Sigmoid colon (tissue), 7 donors: ENCODE results near the gene TTI1. TPM values are rescaled to one million over a fixed set of nuclear protein-coding genes. Genes with fewer than 3 reads are reported as not detected.

ENCODE experiments used
- DNase-seq: peaks from one replicate; pipeline ENCODE4 v3.0.0-alpha.2; 2019
- H3K27ac ChIP-seq, 4 donors: fragments of 200-600 bp; sonication (generic); one replicate each; pipeline ENCODE4 v1.5.1; 2016 to 2019; ENCODE audit warnings: mild to moderate bottlenecking in 1 of 4
- H3K27me3 ChIP-seq, 3 donors: fragments of 200-600 bp; sonication (generic); one replicate each; pipeline ENCODE4 v1.5.1; 2019; ENCODE audit warnings: mild to moderate bottlenecking in 1 of 3
- H3K36me3 ChIP-seq, 4 donors: fragments of 200-600 bp; sonication (generic); one replicate each; pipeline ENCODE4 v1.5.1; 2016 to 2019
- H3K4me1 ChIP-seq, 4 donors: fragments of 200-600 bp; sonication (generic); one replicate each; pipeline ENCODE4 v1.5.1; 2017 to 2019
- H3K4me3 ChIP-seq, 4 donors: fragments of 200-600 bp; sonication (generic); one replicate each; pipeline ENCODE4 v1.5.1; 2017 to 2019; ENCODE audit warnings: mild to moderate bottlenecking in 2 of 4, moderate library complexity in 1 of 4
- H3K9me3 ChIP-seq, 4 donors: fragments of 200-600 bp in 3 of 4; sonication (generic) in 3 of 4; one replicate each; pipeline versions ENCODE4 v1.5.1 to v1.6.1; 2013 to 2019
- EP300 ChIP-seq, 4 donors: sonication (generic); formaldehyde crosslinking; IDR thresholded peaks; one replicate each; pipeline ENCODE4 v1.6.1; 2017; ENCODE audit warnings: antibody characterized with exemption in 4 of 4
- POLR2A ChIP-seq, 2 donors: fragments of 450-650 bp; IDR thresholded peaks; one replicate each; pipeline ENCODE4 v1.6.1; 2016; ENCODE audit warnings: antibody characterized with exemption in 2 of 2, mild to moderate bottlenecking in 2 of 2, moderate library complexity in 2 of 2
- POLR2AphosphoS5 ChIP-seq, 4 donors: sonication (generic); formaldehyde crosslinking; IDR thresholded peaks; one replicate each; pipeline ENCODE4 v1.6.1; 2017; ENCODE audit warnings: antibody characterized with exemption in 4 of 4
- WGBS, 2 donors: extraction: QIAGEN DNeasy Blood & Tissue Kit; methylation state at CpG; one replicate each; pipeline ENCODE4 v1.1.7; 2013; 5-methylcytosine and 5-hydroxymethylcytosine counted together
- intact Hi-C: fragments of 100-400 bp; cut with DNase I; formaldehyde crosslinking; loops from one replicate; pipeline ENCODE4 v1.15.1; 2023
- polyA plus RNA-seq, 3 donors: library from polyadenylated mRNA; stranded (reverse); fragments of 200-250 nt; gene quantifications; one replicate each; pipeline ENCODE4 v1.2.3, GENCODE V29; 2013
- total RNA-seq, 4 donors: library from RNA; depleted of rRNA; stranded (reverse); fragments of >200 nt; gene quantifications; one replicate each; pipeline ENCODE4 v1.1.0, GENCODE V29; 2016
- TF ChIP-seq, protein P1 (sequence below), 4 experiments: fragments of 450-650 bp in 3 of 4; fragments of 200-600 bp in 1 of 4; IDR thresholded peaks; one replicate each; pipeline ENCODE4 v1.5.1; 2016 to 2019; ENCODE audit warnings: antibody characterized with exemption in 4 of 4, mild to moderate bottlenecking in 3 of 4, moderate library complexity in 2 of 4
- donor health status: healthy with polysubstance abuse.
- donor health status: Bipolar disorder and iron deficiency.
- donor health status: healthy.

TTI1 gene
- total and polyA plus RNA-seq, 7 donors: 2.4 to 11.7 (median 10.5) TPM

DNA sequence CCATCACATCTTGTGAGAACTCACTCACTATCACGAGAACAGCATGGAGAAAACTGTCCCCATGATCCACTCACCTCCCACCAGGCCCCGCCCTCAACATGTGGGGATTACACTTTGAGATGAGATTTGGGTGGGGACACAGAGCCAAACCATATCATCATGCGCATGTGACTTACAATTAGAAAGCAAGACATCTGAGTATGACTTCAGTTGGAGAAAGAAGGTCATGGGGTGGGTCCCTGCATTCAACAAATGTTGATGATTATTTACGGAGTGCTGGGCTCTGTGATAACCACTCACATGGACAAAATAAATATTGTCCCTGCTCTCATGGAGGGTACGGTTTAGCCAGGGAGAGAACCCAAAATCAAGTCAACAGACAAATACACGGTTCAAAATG lies 92.4 kb downstream of the TTI1 start:
- H3K9me3 ChIP-seq: no peaks in the 10 kb centered on the region
- peaks cover 0 to 9% (median 0%) of the 10 kb centered on the region in 3 donors for H3K27me3 ChIP-seq
- TF ChIP-seq, protein P1, sequence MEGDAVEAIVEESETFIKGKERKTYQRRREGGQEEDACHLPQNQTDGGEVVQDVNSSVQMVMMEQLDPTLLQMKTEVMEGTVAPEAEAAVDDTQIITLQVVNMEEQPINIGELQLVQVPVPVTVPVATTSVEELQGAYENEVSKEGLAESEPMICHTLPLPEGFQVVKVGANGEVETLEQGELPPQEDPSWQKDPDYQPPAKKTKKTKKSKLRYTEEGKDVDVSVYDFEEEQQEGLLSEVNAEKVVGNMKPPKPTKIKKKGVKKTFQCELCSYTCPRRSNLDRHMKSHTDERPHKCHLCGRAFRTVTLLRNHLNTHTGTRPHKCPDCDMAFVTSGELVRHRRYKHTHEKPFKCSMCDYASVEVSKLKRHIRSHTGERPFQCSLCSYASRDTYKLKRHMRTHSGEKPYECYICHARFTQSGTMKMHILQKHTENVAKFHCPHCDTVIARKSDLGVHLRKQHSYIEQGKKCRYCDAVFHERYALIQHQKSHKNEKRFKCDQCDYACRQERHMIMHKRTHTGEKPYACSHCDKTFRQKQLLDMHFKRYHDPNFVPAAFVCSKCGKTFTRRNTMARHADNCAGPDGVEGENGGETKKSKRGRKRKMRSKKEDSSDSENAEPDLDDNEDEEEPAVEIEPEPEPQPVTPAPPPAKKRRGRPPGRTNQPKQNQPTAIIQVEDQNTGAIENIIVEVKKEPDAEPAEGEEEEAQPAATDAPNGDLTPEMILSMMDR (IDR thresholded peaks at IDR 0.05): no peak
- no peak for TF ChIP-seq POLR2AphosphoS5 (IDR thresholded peaks at IDR 0.05)
- TF ChIP-seq POLR2A (IDR thresholded peaks at IDR 0.05): no peak
- TF ChIP-seq EP300 (IDR thresholded peaks at IDR 0.05): no peak
- WGBS, 2 donors: 71 to 83% methylated on average over 6 of the region's 6 CpGs
- H3K27ac ChIP-seq: no peak overlapping the region
- DNase-seq: no peak
- H3K4me1 ChIP-seq: no peaks in the 10 kb centered on the region
- intact Hi-C loops: no loop called here
- H3K4me3 ChIP-seq: no peak overlapping the region
- no peaks in the 10 kb centered on the region for H3K36me3 ChIP-seq

DNA sequence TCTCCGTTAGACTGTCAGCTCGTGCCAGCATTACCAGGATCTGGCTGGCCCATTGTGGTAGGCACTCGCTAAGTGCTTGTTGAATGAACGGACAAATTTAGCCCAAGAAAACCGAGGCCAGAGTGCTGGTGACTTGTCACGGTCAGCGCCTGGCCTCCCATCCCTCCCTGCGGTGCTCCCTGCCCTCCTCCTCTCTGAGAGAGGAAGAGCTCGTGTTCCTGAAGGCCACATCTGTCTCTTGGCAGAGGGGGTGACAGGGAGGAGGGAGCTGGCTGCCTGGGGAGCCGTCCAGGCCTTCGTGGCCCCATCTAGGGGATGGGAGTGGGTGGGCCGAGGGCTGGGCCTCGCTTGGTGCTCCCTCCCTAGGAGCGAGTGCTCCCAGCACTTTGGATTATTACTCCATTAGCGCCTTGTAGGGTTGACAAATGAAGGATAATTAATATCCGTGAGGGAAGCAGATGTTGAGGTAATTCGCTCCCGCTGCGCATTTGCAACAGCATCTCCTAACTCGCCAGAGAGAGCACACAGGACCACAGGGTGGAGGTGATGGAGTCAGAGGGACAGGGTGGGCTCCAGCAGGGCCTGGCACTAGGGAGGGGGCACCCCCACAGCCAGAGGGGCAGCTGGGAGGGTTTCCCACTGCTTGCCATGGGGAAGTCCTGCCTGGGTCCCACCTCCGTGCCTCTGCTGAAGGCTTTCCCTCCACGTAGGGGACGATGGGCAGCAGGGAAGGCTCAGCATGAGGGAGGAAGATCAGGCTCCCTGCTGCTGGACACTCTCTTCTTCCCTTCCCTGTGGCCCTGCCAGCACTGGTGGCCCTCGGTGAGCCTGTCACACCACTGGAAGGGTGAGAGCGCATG lies 93.3 kb downstream of the TTI1 start:
- TF ChIP-seq POLR2A (IDR thresholded peaks at IDR 0.05) (no peak), POLR2AphosphoS5 (IDR thresholded peaks at IDR 0.05) (no peak), EP300 (IDR thresholded peaks at IDR 0.05) (no peak)
- TF ChIP-seq, protein P1 (IDR thresholded peaks at IDR 0.05): no peak
- Histone ChIP-seq H3K9me3 (no peaks in the 10 kb centered on the region), H3K4me3 (no peak overlapping the region), H3K27me3 (peaks cover 0 to 2% (median 0%) of the 10 kb centered on the region in 3 donors), H3K27ac (no peak overlapping the region), H3K36me3 (no peaks in the 10 kb centered on the region), H3K4me1 (no peaks in the 10 kb centered on the region)
- 85 to 89% methylated on average over 25 of the region's 25 CpGs for WGBS, 2 donors
- DNase-seq: no peak
- intact Hi-C loops: no loop called here

DNA sequence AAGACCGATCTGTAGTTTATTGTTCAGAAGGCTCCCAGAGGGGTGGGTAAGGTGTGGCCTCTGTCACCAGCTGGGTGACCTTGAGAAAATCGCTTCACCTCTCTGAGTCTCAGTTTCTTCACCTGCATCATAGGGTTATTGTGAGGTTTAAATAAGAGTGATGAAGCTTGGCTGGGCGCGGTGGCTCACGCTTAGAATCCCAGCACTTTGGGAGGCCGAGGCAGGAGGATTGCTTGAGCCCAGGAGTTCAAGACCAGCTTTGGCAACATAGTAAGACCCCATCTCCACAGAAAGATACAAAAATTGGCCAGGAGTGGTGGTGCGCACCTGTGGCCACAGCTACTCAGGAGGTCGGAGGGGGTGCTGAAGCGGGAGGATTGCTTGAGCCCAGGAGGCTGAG lies 94.3 kb downstream of the TTI1 start:
- Histone ChIP-seq H3K9me3 (no peaks in the 10 kb centered on the region), H3K27ac (no peak overlapping the region), H3K36me3 (no peaks in the 10 kb centered on the region), H3K4me1 (no peaks in the 10 kb centered on the region), H3K27me3 (no peaks in the 10 kb centered on the region), H3K4me3 (no peak overlapping the region)
- 90 to 94% methylated on average over 9 of the region's 9 CpGs for WGBS, 2 donors
- intact Hi-C loops: no loop called here
- no peak for DNase-seq
- no peak for TF ChIP-seq EP300 (IDR thresholded peaks at IDR 0.05)
- TF ChIP-seq POLR2A (IDR thresholded peaks at IDR 0.05): no peak
- TF ChIP-seq, protein P1 (IDR thresholded peaks at IDR 0.05): no peak
- TF ChIP-seq POLR2AphosphoS5 (IDR thresholded peaks at IDR 0.05): no peak

DNA sequence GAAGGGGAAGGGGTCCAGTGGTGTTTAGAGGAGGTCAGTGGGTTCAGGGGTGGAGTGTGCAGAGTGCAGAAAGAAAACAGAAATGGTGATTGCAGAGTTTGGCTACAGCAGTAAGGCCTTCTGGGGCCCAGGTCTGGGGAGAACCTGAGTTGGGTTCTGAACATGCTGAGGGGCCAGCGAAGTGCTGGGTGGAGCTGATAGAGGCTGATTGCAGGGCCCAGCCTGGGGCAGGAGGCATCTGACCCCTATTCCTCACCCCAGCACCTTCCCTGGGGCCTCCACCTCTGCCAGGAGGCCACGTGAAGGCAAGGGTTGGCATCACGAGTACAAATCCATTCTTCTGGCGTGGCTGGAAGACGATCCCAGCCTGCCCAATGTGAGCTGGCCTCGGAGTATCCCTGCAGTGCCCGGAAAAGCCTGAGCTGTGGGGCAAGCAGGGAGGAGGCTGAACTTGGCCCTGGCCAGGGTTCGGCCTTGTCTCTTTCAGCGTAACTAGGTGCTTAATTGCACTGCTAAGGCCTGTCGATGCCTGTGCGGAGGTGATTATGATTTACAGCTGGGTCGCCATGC lies 95.0 kb downstream of the TTI1 start:
- no peak overlapping the region for H3K27ac ChIP-seq
- WGBS, 2 donors: 87 to 91% methylated on average over 12 of the region's 12 CpGs
- DNase-seq: no peak

More for the DNA sequence above, 95.0 kb downstream of the TTI1 start:
- Histone ChIP-seq H3K4me1 (no peaks in the 10 kb centered on the region), H3K4me3 (no peak overlapping the region), H3K9me3 (no peaks in the 10 kb centered on the region), H3K36me3 (no peaks in the 10 kb centered on the region), H3K27me3 (no peaks in the 10 kb centered on the region)
- TF ChIP-seq POLR2A (IDR thresholded peaks at IDR 0.05): no peak
- no peak for TF ChIP-seq POLR2AphosphoS5 (IDR thresholded peaks at IDR 0.05)
- no peak for TF ChIP-seq EP300 (IDR thresholded peaks at IDR 0.05)
- TF ChIP-seq, protein P1 (IDR thresholded peaks at IDR 0.05): no peak
- intact Hi-C loops: no loop called here
